Esophagus squamous epithelium (tissue), 4 donors: ENCODE results near the gene RBMXL3.

Experiments used
- CTCF ChIP-seq, 6 experiments: fragments of 450-650 bp in 4 of 6; fragments of 200-600 bp in 2 of 6; sonication (generic) in 2 of 6; IDR thresholded peaks; one replicate each; pipeline ENCODE4 v1.5.1; 2016 to 2019; ENCODE audit warnings: antibody characterized with exemption in 6 of 6, mild to moderate bottlenecking in 4 of 6, moderate library complexity in 4 of 6
- POLR2A ChIP-seq, 4 donors: fragments of 450-650 bp; IDR thresholded peaks; one replicate each; pipeline ENCODE4 v1.6.1; 2017; ENCODE audit warnings: antibody characterized with exemption in 4 of 4, mild to moderate bottlenecking in 4 of 4, moderate library complexity in 3 of 4

GRCh38 chrX:115236560-115236959 lies 47.4 kb downstream of the RBMXL3 start:
- TF ChIP-seq CTCF (IDR thresholded peaks at IDR 0.05) (no peak), POLR2A (IDR thresholded peaks at IDR 0.05) (no peak)
